Astrocyte of the hippocampus (primary cell): Measurements from ENCODE around the gene TP73.
A peak's percentile ranks its signal among the peaks of the same experiment; 100 is the strongest.

Experiments
- DNase-seq: peaks from one replicate; pipeline ENCODE4 v3.0.0; 2011; ENCODE audit warnings: low read depth, low spot score

TP73 gene

GRCh38 chr1:3651930-3652547 is at the start of gene TP73:
Gene TP73, plus strand, starts transcription at chr1:3652516. Its CDS starts 29,850 bp downstream, at chr1:3682366.
- DNase-seq = peak; percentile 15

DNA sequence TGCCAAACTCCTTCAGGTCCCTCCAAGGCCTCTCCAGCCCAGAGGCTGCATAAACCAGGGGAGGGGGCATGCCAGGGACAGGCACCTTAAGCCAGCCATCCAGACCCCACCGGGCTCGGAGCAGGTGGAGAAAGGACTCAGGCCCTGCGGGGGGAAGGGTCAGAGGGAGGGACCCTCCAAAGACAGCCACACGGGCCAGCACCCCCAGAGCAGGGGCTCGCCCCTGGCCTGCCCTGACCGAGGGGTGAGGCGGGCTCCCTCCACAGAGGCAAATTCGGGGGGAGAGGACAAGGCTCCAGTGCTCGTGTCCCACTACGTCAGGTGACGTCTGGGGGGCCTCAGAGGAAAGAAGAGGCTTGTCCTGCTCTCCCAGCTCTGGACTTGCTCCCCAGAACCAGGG is 49.2 kb upstream of the TP73 start:
- no peak for DNase-seq

- DNase-seq = no peak
Measured at GRCh38 chr1:3603571-3604467, 48.5 kb upstream of the TP73 start.

DNA sequence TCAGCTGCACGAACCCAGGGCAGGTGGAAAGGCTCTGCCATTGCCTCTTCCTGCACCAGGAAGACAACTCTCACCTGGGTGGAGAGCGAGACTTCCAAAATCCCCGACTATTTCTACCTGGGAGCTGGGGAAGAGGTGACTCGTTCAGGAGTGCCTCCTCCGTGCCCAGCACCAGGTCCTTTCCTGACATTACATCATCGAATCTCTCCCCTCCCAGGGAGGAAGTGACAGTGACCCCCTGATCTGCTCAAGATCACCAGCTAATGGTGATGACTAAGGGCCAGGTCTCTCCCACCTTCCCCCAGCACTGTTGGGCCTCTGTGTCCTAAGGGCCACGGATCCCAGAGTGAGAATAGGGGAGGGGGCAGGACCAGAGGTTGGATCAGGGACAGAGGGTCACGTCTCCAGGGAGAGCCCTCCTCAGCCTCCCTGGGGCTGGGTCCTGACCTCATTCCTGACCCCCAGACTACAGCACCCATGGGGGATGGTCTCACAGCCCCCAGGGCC is 47.8 kb upstream of the TP73 start:
- DNase-seq = no peak

DNA sequence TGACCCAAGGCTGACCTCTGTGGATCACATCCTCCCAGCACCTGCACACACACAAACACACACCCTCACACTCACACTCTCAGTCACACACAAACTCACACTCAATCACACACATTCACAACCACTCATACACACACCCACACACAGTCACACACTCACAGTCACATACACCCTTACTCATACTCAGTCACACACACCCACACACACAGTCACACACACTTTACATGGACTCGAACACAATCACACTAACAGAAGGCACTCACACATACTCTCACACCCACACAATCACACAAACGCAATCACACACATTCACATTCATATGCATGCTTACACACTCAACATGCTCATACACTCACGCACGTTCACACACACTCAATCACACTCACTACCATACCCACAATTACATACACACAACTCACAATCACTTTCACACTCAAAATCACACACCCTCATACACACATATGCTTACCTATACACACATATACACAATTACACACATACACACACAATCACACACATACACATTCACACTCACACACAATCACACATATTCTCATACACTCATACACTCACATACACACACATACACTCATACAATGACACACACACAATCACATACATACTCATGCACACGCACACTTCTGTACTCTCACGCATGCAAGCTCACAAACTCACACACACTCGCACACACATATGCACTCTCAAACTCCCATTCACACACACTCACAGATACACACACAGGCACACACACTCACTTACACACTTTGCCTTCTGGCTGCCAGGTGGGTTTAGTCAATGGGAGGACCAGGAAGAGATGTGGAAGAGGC is 47.1 kb upstream of the TP73 start:
- DNase-seq = no peak

- DNase-seq = no peak
Measured at GRCh38 chr1:3606779-3607702, 45.3 kb upstream of the TP73 start.

- no peak for DNase-seq
Measured at GRCh38 chr1:3607703-3608065, 44.6 kb upstream of the TP73 start.

GRCh38 chr1:3608154-3608553 is 44.2 kb upstream of the TP73 start:
- DNase-seq = no peak

GRCh38 chr1:3609016-3609768 is 43.1 kb upstream of the TP73 start:
- DNase-seq = no peak

DNA sequence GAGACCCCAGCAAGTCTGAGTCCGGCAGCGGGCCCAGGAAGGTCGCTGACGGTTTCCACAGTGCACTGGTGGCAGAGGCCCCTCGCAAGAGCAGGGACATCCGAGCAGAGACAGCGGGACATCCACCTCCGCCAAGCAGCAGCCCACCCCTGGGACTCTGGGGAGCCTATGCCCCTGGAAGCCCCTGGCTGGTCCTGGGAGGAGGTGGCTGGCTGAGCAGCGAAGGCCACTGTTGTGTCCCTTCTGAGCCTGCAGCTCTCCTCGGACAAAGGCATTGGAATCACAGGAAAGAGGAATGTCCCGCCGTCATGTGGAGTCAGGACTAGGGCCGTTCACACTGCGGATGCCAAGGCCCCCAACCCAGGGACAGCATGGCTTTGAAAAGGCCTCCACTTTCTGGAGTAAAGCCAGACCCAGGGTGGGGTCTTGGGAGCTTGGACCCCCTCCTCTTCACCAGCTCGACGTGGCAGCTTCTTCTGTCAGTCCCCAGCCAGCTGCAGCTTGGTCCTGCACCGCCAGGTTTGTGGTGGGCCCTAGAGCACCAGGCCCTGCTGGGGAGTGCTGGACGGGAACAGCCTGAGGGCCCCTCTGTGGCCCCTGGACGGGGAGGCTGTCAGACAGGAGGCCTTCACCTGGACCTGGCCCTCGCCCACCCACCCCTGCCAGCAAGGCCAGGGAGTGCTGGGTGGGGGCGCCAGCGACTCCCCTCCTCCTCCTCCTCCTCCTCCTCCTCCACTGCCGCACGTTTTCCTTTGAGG is 42.4 kb upstream of the TP73 start:
- no peak for DNase-seq

DNA sequence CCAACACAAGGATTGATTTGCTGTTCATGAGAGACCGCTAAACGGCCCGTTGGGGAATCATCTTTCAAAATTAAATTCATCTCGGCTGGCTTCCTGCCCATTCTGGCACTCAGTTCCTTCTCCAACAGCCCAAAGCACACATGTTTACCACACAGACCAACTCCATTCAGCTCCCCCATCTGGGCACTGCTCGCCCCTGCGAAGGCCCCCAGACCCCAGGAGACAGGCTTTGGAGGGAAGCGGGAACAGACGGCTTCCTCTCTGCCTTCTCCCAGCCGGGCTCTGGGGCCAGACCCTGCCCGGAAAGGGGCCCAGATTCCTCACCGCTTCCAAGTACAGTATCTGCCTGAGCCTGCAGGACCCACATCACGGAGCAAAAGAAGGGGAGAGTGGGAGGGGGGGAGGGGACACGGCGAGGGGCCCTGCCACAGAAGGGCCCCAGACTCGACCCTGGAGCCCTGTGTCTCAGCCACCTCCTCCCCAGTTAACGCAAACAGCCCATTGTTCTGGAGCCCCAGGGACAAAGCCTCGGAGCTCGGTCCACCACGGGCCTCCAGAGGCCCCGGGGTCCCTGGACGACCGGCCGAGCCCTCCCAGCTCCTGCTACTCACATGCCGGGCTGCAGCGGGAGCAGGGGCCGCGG is 41.7 kb upstream of the TP73 start:
- peak; percentile 22 for DNase-seq

GRCh38 chr1:3611170-3612019 is 40.9 kb upstream of the TP73 start, which contains the start of gene MEGF6:
Gene MEGF6, minus strand, starts transcription at chr1:3611508. Its CDS starts 240 bp downstream, at chr1:3611268.
- peak; percentile 84 for DNase-seq

DNA sequence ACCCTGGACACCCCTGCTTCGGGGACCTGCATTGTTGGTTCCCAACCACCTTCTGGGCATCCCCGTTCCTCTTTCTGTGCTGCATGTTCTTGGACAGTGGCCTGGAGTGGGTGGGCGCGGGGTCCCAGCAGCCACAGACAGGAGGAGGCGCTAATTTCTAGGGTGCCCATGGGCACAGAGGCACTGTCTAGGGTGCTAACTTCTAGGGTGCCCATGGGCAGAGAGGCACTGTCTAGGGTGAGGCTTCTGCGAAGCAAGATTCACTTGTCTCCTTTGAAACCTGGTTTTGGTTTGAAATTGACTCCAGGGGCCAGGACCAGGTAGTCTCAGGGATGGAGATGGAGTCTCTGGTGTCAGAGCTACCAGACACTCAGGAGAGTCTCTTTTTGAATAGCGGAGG is 40.2 kb upstream of the TP73 start:
- DNase-seq = no peak

GRCh38 chr1:3614755-3615742 is 37.3 kb upstream of the TP73 start:
- peak; percentile 48 for DNase-seq

GRCh38 chr1:3616861-3617260 is 35.5 kb upstream of the TP73 start:
- no peak for DNase-seq

DNA sequence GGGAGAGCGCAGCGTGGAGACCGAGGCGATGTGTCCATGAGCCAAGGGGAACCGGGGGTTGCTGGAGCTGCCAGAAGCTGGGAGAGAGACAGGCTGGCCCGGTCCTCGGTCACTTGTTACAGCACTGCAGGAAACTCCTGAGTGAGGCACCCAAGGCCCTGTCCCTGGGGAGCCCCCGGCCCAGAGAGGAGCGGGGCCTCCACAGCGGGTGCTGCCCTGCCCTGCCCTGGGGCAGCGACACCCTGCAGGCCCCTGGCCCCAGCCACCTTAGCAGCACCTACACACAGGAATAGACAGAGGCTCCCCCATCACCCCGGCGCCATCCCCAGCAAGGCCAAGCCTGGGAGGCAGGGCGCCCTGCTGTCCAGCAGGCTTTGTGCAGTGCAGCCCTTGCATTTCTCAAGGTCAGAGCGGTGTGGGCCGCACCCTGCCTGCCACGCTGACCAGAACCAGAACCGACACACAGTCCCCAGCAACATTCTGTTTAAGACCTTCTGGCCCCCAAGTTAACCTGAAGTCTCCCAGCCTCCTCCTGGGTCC is 34.4 kb upstream of the TP73 start:
- DNase-seq = no peak

DNA sequence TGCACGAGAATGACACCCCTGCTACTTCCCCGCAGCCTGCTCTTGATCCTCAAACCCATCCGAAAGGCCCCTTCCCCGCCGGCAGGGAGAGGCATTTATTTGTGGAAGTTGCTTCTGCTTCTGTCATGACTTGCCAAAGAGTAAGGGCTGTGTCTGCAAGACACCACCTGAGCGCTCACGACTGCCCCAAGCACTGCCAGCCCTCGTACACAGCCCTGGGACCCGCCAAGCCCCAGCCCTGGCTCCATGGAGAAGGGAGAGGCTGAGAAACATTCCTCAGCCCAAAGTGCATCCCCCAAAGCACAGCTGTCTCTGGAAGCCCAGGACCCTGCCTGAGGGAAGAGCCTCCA is 33.8 kb upstream of the TP73 start:
- no peak for DNase-seq
